ENCODE measurements around the gene TTC27.

TTC27 gene

GRCh38 chr2:32847734-32848133 is 219.9 kb downstream of the TTC27 start:
- H3K27ac ChIP-seq = no peak overlapping the region
- POLR2A ChIA-PET (ENCODE audit: low non-redundant PET) = no interaction called here
- no peak for DNase-seq (ENCODE audit: low spot score)
- CTCF ChIA-PET = no interaction called here
- no peak for TF ChIP-seq CTCF (conservative IDR thresholded peaks at IDR 0.05; ENCODE audit: low read depth)

GRCh38 chr2:32849456-32850194 is 221.8 kb downstream of the TTC27 start:
- TF ChIP-seq CTCF (conservative IDR thresholded peaks at IDR 0.05; ENCODE audit: low read depth) = no peak
- CTCF ChIA-PET = interaction anchor here (0.5 kb wide), 1 partner anchor 1550 kb away, joined by 3 read pairs; no protein-coding TSS in a partner anchor
- DNase-seq (ENCODE audit: low spot score) = no peak
- H3K27ac ChIP-seq = no peak overlapping the region
- POLR2A ChIA-PET (ENCODE audit: low non-redundant PET) = no interaction called here

GRCh38 chr2:32851777-32852439 is 224.1 kb downstream of the TTC27 start:
- POLR2A ChIA-PET (ENCODE audit: low non-redundant PET) = no interaction called here
- CTCF ChIA-PET = no interaction called here

GRCh38 chr2:32852856-32853255 is 225.0 kb downstream of the TTC27 start:
- TF ChIP-seq CTCF (conservative IDR thresholded peaks at IDR 0.05; ENCODE audit: low read depth) = no peak
- H3K27ac ChIP-seq = no peak overlapping the region
- ChIA-PET POLR2A (ENCODE audit: low non-redundant PET) (no interaction called here), CTCF (interaction anchor here (0.6 kb wide), 1 partner anchor 613 kb away, joined by 4 read pairs; no protein-coding TSS in a partner anchor)
- DNase-seq (ENCODE audit: low spot score) = no peak

More at GRCh38 chr2:32851777-32852439, 224.1 kb downstream of the TTC27 start:
- DNase-seq (ENCODE audit: low spot score) = no peak
- no peak overlapping the region for H3K27ac ChIP-seq
- no peak for TF ChIP-seq CTCF (conservative IDR thresholded peaks at IDR 0.05; ENCODE audit: low read depth)

- ChIA-PET CTCF (no interaction called here), POLR2A (ENCODE audit: low non-redundant PET) (no interaction called here)
- TF ChIP-seq CTCF (conservative IDR thresholded peaks at IDR 0.05; ENCODE audit: low read depth) = no peak
- H3K27ac ChIP-seq = no peak overlapping the region
- DNase-seq (ENCODE audit: low spot score) = no peak
These were observed 229.0 kb downstream of the TTC27 start for GRCh38 chr2:32856891-32857290.

GRCh38 chr2:32858713-32859112 is 230.9 kb downstream of the TTC27 start:
- ChIA-PET POLR2A (ENCODE audit: low non-redundant PET) (no interaction called here), CTCF (no interaction called here)
- DNase-seq (ENCODE audit: low spot score) = no peak
- no peak for TF ChIP-seq CTCF (conservative IDR thresholded peaks at IDR 0.05; ENCODE audit: low read depth)
- no peak overlapping the region for H3K27ac ChIP-seq
